T-helper 22 cell (primary cell): ENCODE results near the gene EPN2.

Experiments
- DNase-seq: peaks from one replicate; pipeline ENCODE4 v3.0.0-alpha.2; 2020; ENCODE audit warnings: low read depth

The EPN2 gene

GRCh38 chr17:19294443-19294842, 57.3 kb downstream of the EPN2 start:
- no peak for DNase-seq

GRCh38 chr17:19295473-19296135, 58.4 kb downstream of the EPN2 start:
- no peak for DNase-seq

- no peak for DNase-seq
These were observed 59.9 kb downstream of the EPN2 start for GRCh38 chr17:19296786-19297778.

GRCh38 chr17:19298569-19299213, 61.5 kb downstream of the EPN2 start:
- no peak for DNase-seq

GRCh38 chr17:19299214-19299747, 62.1 kb downstream of the EPN2 start:
- no peak for DNase-seq

GRCh38 chr17:19299866-19300265, 62.7 kb downstream of the EPN2 start:
- DNase-seq: no peak

- no peak for DNase-seq
These were observed 64.2 kb downstream of the EPN2 start for GRCh38 chr17:19301274-19301951.

- DNase-seq: no peak
These were observed 64.8 kb downstream of the EPN2 start for GRCh38 chr17:19301973-19302372.

- DNase-seq: no peak
These were observed 65.7 kb downstream of the EPN2 start for GRCh38 chr17:19302791-19303331.

- DNase-seq: no peak
These were observed 66.2 kb downstream of the EPN2 start for GRCh38 chr17:19303367-19303776.

GRCh38 chr17:19304209-19304608, 67.0 kb downstream of the EPN2 start:
- no peak for DNase-seq

- DNase-seq: no peak
These were observed 67.6 kb downstream of the EPN2 start for GRCh38 chr17:19304751-19305150.

GRCh38 chr17:19305256-19305655, 68.1 kb downstream of the EPN2 start:
- DNase-seq: no peak

- no peak for DNase-seq
These were observed 68.6 kb downstream of the EPN2 start for GRCh38 chr17:19305761-19306159.

GRCh38 chr17:19306160-19307111, 69.3 kb downstream of the EPN2 start:
- peak; percentile 8 for DNase-seq

GRCh38 chr17:19307521-19307920, 70.4 kb downstream of the EPN2 start:
- no peak for DNase-seq

- no peak for DNase-seq
These were observed 71.2 kb downstream of the EPN2 start for GRCh38 chr17:19308398-19308797.

GRCh38 chr17:19309701-19310100, 72.5 kb downstream of the EPN2 start:
- no peak for DNase-seq

GRCh38 chr17:19310151-19310550, 73.0 kb downstream of the EPN2 start:
- DNase-seq: no peak

GRCh38 chr17:19311016-19311415, 73.8 kb downstream of the EPN2 start:
- no peak for DNase-seq
